ENCODE data around the gene ERCC2.
"Not testable (repeated sequence)": the region's sequence is repeated elsewhere in the genome, so short reads cannot be mapped to it uniquely, and the experiment has no call there.

ERCC2 gene

DNA sequence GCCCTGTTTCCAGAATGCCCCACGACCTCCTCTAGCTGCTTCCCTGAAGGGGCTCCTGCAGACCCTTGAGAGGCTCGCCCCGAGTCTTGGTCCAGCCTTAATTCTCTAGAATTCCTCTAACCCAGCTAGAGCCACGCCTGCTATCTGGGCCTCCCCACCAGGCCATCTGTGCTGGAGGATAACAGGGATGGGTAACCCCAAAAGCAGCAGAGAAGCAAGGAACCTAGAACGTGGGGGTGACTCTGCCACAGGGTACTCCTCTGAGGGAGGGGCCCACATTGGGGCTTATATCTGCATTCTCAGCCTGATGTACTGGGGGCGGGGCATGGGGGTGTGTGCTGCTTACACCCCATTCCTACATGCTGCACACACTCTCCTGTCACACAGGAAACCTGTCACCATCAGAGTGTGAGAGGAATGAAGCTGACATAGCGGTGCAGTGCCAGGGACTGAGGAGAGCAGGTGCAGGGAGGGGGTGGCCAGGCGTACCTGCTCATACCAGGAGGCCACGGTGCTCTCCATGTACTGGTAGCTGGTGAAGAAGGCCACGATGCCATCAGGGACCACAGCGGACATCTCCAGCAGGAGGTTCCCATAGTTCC, 16.0 kb downstream of the ERCC2 start:
- DNase-seq (ENCODE audit: low read depth) = no peak

- DNase-seq (ENCODE audit: low read depth) = no peak
Measured at GRCh38 chr19:45352914-45353796, 17.2 kb downstream of the ERCC2 start.

GRCh38 chr19:45352471-45352870, 17.9 kb downstream of the ERCC2 start:
- no peak for DNase-seq (ENCODE audit: low read depth)

DNA sequence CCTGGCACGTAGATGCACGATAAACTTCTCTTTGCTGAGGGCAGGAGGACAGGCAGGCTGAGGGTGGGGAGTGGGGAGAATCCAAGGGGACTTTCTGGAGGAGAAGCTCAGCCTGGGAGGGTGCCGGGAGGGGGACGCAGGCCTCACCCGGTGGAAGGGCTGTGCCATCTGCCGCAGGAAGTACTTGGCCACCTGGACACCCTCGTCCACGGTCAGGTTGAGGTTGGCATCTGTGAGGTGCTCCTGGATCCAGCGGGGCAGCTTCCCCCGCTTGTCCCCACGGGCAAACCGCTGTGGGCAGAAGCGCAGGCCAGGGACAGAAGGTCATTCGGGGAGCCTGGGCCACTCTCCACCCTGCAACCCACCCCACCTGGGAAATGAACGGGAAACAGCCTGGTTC, 18.3 kb downstream of the ERCC2 start:
- no peak for DNase-seq (ENCODE audit: low read depth)

GRCh38 chr19:45351401-45351952, 18.9 kb downstream of the ERCC2 start:
- DNase-seq (ENCODE audit: low read depth) = no peak

GRCh38 chr19:45350477-45351058, 19.8 kb downstream of the ERCC2 start:
- no peak for DNase-seq (ENCODE audit: low read depth)

DNA sequence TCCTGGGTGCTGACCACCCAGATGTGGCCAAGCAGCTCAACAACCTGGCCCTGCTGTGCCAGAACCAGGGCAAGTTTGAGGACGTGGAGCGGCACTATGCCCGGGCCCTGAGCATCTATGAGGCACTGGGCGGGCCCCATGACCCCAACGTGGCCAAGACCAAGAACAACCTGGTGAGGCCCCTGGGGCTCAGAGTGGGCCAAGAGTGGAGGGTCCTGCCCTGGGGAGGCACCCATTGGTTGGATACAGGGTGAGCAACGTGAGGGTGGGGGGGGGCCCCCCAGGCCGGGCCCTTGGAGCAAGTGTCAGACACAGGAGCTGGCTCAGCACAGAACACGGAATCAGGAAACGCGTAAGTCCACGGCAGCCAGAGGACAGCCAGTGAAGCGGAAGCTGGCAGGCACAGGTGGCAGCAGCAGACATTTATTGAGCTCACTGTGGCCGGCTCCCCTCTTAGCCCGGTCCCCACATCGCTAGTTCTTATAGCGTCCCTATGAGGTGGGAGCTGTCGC, 20.9 kb downstream of the ERCC2 start:
- DNase-seq (ENCODE audit: low read depth) = no peak

- no peak for DNase-seq (ENCODE audit: low read depth)
Measured at GRCh38 chr19:45349126-45349415, 21.3 kb downstream of the ERCC2 start.

DNA sequence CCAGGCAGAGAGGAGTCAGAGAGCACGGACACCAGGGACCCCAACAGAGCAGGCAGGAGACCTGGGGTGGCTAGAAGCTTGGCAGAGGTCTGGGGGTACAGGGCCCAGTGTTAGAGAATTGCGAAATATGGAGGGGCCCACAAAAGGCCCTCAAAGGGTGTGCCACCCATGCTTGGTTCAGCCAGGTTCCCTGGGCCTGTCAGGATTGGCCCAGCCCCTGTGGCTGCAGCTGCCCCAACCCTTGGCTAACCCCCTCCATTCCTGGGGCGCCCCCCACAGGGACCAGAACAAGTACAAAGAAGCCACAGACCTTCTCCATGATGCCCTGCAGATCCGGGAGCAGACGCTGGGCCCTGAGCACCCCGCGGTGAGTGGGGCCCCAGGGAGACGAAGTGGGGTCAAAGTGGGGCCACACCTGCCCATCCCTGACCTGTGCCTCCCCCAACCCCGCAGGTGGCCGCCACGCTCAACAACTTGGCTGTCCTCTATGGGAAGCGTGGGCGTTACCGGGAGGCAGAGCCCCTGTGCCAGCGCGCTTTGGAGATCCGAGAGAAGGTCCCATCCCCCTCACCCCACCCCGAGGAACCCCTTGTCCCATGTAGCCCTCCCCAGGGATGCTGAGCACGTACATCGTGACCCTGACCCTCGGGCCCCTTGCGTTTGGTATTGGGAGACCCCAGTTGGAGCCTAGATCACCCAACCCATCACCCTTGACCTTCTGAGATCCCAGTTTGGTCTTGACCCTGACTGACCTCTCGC, 21.8 kb downstream of the ERCC2 start:
- DNase-seq (ENCODE audit: low read depth) = no peak

- no peak for DNase-seq (ENCODE audit: low read depth)
Measured at GRCh38 chr19:45347570-45348366, 22.6 kb downstream of the ERCC2 start.

DNA sequence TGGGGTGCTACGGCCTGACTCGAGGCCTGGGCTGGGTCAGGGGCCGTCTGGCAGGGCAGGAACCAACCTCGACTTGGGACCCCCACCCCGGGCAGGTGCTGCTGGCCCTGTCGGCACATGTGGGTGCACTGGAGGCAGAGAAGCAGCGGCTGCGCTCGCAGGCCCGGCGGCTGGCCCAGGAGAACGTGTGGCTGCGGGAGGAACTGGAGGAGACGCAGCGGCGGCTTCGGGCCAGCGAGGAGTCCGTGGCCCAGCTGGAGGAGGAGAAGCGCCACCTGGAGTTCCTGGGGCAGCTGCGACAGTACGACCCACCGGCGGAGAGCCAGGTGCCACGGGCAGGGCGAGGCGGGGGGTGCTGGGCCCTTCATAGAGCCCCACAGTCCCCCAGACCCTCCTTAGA, 23.9 kb downstream of the ERCC2 start:
- DNase-seq (ENCODE audit: low read depth) = no peak

DNA sequence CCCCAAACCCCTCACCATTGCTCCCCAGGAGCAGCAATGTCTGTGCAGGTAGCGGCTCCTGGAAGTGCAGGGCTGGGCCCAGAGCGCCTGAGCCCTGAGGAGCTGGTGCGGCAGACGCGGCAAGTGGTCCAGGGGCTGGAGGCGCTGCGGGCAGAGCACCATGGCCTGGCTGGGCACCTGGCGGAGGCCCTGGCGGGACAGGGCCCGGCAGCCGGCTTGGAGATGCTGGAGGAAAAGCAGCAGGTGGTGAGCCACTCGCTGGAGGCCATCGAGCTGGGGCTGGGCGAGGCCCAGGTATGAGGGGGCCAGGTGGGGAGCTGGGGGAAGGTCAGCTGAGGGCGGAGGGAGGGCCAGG, 24.9 kb downstream of the ERCC2 start:
- no peak for DNase-seq (ENCODE audit: low read depth)

GRCh38 chr19:45344621-45345505, 25.5 kb downstream of the ERCC2 start:
- no peak for DNase-seq (ENCODE audit: low read depth)

DNA sequence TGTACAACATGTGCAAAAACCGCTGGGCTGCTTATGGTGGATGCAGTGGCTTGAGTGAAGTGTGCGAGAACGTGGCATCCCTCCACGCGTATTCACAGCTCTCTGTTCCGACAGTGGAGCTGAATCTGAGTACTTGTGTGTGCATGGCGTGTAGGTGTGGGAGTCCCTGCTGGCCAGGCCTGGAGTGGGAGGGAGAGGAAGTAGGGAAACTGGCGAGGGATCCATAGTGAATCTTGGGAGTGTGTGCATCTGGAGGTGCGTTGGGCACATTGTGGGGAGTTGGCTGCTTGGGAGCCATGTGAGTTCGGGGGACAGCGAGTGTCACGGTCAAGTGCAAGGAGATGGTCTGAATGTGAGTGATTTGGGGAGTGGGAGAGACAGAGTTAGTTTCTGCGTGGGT, 27.5 kb downstream of the ERCC2 start:
- no peak for DNase-seq (ENCODE audit: low read depth)

DNA sequence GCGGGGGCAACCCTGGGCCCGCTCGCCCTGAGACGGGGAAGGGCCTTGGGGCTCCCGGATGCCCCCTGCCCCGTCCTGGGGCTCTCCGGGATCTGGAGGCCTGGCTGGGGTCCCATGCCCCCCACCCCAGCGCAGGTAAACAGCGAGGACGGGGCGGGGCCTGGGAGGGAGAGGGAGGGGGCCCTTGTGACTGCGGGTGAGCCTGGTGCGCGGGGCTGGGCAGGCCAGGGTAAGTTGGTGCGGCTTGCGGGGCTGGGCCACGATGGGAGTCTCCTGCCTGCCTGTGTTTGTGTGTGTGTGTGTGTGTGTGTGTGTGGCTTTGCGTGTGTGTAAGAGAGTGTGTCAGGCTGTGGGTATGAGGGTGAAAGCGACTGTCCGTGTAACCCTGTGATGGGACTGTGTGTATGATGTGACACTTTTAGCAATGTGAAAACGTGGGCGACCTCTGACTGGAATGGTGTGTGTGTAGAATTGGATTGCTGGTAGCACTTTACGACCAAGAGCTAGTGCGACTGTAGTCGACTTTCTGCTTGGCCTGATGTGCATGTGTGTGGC, 29.4 kb downstream of the ERCC2 start:
- DNase-seq (ENCODE audit: low read depth) = no peak

DNA sequence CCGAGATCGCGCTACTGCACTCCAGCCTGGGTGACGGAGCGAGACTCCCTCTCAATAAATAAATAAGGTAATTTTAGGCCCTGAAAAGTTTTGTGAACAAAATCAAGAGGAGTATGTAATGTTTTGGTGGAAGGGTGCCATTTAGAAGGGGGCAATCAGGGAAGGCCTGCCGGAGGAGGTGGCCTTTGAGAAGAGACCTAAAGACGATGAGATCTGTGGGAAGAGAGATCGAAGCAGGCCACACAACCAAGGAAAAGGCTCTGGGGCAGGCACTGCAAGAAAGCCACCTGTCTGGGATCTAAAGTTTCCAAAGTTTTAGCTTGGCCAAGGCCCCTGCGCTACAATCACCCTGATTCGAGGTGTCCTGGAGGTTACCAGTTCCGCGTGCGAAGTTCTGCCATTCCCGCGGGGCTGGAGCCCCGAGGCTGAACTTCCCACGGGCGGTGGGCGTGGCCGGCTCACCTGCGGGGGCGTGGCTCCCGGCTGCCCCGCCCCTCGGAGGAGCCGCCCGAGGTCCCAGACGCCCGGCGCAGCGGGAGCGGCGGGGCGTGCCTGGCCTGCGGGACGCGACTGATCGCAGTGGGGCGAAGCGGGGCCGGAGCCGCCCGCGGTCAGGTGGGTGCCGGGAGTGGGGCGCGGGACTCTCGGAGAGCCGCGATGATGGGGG, 30.0 kb downstream of the ERCC2 start, which contains the start of gene KLC3:
KLC3 (plus strand) TSS at position 519 of the 667 bp plus-strand sequence. CDS start 4,792 bp downstream, outside the sequence.
- no peak for DNase-seq (ENCODE audit: low read depth)

DNA sequence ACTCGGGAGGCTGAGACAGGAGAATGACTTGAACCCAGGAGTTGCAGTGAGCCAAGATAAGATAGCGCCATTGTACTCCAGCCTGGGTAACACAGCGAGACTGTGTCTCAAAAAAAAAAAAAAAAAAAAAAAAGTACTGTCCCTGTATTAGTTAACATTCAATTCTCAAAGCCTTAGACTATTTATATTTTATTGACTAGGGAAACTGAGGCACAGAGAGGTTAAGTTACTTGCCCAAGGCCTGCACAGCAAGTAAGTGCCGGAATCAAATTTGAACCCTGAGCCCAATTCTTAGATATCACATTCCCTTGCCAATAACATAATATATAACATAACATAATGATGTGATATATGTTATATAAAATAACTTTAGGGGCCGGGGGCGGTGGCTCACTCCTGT, 30.7 kb downstream of the ERCC2 start:
- DNase-seq (ENCODE audit: low read depth) = no peak

DNA sequence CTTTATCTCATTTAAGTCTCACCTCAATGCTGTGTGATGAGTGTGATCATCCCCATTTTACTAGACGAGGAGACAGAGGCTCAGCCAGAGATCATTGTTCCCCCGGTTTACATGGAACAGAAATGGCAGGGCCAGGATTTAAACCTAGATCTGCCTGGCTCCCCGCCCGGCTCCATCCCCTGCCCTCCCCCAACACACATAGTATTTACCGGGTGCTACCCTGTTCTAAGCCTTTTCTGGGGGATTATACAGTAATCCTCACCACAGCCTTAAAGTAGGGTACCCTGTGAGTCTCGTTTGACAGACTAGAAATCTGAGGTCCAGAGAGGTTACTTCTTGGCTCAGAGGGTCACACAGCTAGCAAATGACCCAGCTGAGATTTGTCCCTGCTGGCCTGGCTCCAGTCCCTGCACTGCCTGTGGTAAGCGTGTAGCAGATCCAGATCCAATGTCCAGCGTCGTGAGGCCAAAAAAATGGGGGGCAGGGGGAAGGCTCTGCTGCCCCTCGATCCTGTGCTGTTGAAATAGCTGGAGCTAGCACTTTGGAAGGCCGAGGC, 33.6 kb downstream of the ERCC2 start:
- no peak for DNase-seq (ENCODE audit: low read depth)

DNA sequence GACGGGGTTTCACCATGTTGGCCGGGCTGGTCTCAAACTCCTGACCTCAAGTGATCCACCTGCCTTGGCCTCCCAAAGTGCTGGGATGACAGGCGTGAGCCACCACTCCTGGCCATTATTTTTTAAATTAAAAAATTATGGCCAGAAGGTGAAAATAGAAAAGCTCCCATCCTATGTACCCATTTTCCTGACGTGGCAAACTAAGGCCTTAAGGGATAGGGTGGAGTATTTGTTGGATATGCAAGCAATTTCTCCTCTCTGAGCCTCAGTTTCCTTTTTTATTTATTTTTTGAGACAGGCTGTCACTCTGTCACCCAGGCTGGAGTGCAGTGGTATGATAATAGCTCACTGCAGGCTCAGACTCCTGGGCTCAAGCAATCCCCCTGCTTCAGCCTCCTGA, 35.5 kb downstream of the ERCC2 start:
- DNase-seq (ENCODE audit: low read depth) = not testable (repeated sequence)
